Stimulated activated CD8-positive, alpha-beta memory T cell treated with anti-CD3 and anti-CD28 coated beads, Interleukin-2, amount 100 ng/mL, for 1 hour (primary cell): ENCODE data around the gene HNF4A.

ENCODE experiments used
- DNase-seq, 2 donors: peaks; one replicate each; pipeline ENCODE4 v3.0.0-alpha.2; 2020; ENCODE audit warnings: low read depth in 2 of 2

Gene HNF4A

GRCh38 chr20:44424039-44424495 is 68.6 kb downstream of the HNF4A start:
- no peak for DNase-seq

- no peak for DNase-seq
These were observed 70.4 kb downstream of the HNF4A start for GRCh38 chr20:44425923-44426322.

DNA sequence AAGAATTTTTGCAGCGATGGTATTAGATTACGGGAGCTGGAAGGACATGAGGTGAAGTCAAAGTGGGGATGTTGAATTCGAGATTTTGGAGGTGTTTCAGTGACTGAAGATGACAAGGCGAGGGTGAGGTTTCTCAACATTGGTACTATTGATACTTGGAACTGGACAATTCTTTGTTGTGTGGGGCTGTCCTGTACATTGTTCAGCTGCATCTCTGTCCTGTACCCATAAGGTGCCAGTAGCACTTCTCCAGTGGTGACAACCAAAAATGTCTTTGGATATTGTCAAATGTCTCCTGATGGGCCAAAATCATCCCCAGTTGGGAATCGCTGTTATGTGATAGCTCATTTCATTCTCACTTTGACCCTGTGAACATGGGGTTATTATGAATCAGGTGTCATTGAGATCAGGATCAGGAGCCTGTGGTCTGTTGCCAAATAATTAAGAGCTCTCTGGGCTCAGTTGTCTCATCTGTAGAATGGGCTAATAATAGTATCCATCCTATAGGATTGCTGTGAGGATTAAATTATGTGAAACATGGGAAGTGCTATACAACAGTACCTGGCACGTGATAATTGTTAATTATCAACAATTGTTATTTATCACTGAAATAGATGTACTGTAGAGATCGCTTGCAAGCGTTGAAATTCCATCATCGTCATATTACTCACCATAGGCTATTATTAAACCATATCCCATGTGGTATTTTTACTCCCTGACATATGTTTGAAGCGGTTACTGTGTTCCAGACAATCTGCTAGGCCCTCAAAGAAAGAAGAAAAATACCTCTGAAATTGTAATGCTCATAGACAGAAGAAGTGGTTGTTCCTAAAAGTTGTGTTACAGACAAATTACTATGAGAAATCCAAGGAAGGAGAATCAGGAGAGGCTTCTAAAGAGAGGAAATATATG is 71.6 kb downstream of the HNF4A start:
- no peak for DNase-seq

- DNase-seq, result no peak
These were observed 72.3 kb downstream of the HNF4A start for GRCh38 chr20:44427804-44428173.

DNA sequence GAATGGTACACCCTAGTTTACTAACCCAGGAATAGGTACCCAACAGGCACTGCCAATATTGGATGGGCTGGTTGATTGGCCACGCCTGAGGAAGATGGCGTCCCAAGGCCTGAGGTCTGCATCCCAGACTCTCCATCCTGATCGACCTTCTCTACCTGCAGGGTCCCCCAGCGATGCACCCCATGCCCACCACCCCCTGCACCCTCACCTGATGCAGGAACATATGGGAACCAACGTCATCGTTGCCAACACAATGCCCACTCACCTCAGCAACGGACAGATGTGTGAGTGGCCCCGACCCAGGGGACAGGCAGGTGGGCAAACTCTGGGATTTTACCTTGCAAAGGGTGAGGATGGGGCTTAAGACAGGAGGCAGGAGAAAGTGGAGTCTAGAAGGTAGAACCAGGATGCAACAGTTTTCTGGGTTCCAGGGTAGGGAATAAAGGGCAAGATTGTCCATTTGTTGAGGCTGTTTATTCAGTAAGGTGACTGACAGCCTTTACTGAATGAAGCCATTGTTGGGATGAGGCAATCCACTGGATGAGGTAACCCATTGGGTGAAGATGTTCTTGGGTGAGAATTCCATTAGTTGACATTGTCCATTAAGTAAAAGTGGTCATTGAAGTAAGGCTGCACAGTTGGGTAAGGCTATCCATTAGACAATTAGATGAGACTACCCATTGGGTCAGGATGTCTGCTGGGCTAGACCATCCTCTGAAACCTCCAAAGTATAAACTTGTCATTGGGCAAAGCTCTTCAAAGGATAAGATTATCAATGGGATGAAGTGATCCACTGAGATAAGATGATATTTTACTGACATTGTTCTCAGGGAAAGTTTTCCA is 72.9 kb downstream of the HNF4A start:
- DNase-seq, result no peak

GRCh38 chr20:44429017-44429339 is 73.5 kb downstream of the HNF4A start:
- DNase-seq, result no peak

DNA sequence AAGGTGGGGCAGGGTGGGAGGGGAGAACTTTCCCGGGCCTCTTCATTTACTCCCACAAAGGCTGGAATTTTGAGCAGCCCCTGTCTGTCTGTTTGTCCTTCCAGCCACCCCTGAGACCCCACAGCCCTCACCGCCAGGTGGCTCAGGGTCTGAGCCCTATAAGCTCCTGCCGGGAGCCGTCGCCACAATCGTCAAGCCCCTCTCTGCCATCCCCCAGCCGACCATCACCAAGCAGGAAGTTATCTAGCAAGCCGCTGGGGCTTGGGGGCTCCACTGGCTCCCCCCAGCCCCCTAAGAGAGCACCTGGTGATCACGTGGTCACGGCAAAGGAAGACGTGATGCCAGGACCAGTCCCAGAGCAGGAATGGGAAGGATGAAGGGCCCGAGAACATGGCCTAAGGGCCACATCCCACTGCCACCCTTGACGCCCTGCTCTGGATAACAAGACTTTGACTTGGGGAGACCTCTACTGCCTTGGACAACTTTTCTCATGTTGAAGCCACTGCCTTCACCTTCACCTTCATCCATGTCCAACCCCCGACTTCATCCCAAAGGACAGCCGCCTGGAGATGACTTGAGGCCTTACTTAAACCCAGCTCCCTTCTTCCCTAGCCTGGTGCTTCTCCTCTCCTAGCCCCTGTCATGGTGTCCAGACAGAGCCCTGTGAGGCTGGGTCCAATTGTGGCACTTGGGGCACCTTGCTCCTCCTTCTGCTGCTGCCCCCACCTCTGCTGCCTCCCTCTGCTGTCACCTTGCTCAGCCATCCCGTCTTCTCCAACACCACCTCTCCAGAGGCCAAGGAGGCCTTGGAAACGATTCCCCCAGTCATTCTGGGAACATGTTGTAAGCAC is 74.1 kb downstream of the HNF4A start:
- no peak for DNase-seq

GRCh38 chr20:44430270-44431065 is 75.0 kb downstream of the HNF4A start:
- DNase-seq, result no peak

DNA sequence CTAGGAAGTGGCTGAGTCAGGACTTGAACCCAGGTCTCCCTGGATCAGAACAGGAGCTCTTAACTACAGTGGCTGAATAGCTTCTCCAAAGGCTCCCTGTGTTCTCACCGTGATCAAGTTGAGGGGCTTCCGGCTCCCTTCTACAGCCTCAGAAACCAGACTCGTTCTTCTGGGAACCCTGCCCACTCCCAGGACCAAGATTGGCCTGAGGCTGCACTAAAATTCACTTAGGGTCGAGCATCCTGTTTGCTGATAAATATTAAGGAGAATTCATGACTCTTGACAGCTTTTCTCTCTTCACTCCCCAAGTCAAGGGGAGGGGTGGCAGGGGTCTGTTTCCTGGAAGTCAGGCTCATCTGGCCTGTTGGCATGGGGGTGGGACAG is 75.6 kb downstream of the HNF4A start:
- DNase-seq, result no peak

GRCh38 chr20:44431502-44432234 is 76.2 kb downstream of the HNF4A start:
- no peak for DNase-seq

GRCh38 chr20:44432618-44433577 is 77.4 kb downstream of the HNF4A start:
- DNase-seq, result no peak

GRCh38 chr20:44433751-44434538 is 78.4 kb downstream of the HNF4A start:
- DNase-seq, result no peak

GRCh38 chr20:44435630-44436335 is 80.3 kb downstream of the HNF4A start:
- DNase-seq, result no peak

- no peak for DNase-seq
These were observed 80.9 kb downstream of the HNF4A start for GRCh38 chr20:44436393-44436792.

- DNase-seq, result no peak
These were observed 82.0 kb downstream of the HNF4A start for GRCh38 chr20:44437497-44437896.

DNA sequence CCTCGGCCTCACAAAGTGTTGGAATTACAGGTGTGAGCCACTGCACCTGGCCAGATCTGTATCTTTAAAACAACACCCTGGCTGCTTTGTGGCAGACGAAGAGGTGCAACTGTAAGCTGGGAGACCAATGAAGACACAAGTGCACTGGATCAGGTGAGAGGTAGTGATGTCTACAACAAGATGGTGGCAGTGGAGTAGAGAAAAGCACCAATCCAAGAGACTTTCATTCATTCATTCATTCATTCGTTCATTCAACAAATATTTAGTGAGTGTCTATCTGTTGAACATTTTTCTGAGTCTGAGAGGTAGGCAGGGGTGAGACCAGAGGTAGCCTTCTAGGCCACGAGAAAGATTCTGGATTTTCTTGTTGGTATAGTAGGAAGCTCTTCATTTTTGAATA is 83.3 kb downstream of the HNF4A start:
- no peak for DNase-seq

DNA sequence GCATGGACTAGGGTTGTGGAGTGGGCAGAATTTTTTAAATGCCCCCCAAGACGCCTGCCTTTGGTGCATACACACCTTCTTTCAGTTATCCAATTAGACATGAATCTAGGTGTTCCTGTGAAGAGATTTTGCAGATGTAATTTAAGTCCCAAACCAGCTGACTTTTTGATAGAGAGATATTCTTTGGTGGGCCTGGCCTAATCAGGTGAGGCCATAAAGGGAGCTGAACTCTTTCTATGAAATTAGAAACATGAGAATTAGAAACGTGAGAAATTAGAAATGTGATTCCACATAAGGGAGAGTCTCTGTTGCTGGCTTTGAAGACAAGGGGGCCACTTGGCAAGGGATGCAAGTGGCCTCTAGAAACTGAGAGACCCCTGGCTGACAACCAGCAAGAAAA is 83.8 kb downstream of the HNF4A start:
- DNase-seq, result no peak
